Hippocampal formation (tissue), 2 donors: ENCODE measurements around the gene CDKN3.
"Not testable (repeated sequence)": the region's sequence is repeated elsewhere in the genome, so short reads cannot be mapped to it uniquely, and the experiment has no call there.

Source experiments
- DNase-seq, 2 donors: peaks; one replicate each; lab custom pipeline; 2025; lab: John Stamatoyannopoulos, UW

CDKN3 gene

GRCh38 chr14:54456820-54457608 lies 60.2 kb downstream of the CDKN3 start:
- not testable (repeated sequence) for DNase-seq

- DNase-seq, result no peak
These were observed 60.8 kb downstream of the CDKN3 start for GRCh38 chr14:54457609-54457996.

- not testable (repeated sequence) for DNase-seq
These were observed 61.7 kb downstream of the CDKN3 start for GRCh38 chr14:54458536-54458935.

- no peak for DNase-seq
These were observed 62.3 kb downstream of the CDKN3 start for GRCh38 chr14:54459106-54459505.

GRCh38 chr14:54462048-54462447 lies 65.2 kb downstream of the CDKN3 start:
- DNase-seq, result no peak

- DNase-seq, result no peak
These were observed 68.8 kb downstream of the CDKN3 start for GRCh38 chr14:54465654-54466053.

GRCh38 chr14:54467280-54467679 lies 70.5 kb downstream of the CDKN3 start:
- DNase-seq, result no peak
